HG02938 (cell line): ENCODE results near the gene PARP11.

Experiments used
- ATAC-seq: cut with Tn5 transposase; IDR thresholded peaks from one replicate; pipeline ENCODE4 v1.9.1; 2021; ENCODE audit warnings: mild to moderate bottlenecking, moderate library complexity; ENCODE audit not compliant: unreplicated experiment

PARP11 gene, protein sequence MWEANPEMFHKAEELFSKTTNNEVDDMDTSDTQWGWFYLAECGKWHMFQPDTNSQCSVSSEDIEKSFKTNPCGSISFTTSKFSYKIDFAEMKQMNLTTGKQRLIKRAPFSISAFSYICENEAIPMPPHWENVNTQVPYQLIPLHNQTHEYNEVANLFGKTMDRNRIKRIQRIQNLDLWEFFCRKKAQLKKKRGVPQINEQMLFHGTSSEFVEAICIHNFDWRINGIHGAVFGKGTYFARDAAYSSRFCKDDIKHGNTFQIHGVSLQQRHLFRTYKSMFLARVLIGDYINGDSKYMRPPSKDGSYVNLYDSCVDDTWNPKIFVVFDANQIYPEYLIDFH

DNA sequence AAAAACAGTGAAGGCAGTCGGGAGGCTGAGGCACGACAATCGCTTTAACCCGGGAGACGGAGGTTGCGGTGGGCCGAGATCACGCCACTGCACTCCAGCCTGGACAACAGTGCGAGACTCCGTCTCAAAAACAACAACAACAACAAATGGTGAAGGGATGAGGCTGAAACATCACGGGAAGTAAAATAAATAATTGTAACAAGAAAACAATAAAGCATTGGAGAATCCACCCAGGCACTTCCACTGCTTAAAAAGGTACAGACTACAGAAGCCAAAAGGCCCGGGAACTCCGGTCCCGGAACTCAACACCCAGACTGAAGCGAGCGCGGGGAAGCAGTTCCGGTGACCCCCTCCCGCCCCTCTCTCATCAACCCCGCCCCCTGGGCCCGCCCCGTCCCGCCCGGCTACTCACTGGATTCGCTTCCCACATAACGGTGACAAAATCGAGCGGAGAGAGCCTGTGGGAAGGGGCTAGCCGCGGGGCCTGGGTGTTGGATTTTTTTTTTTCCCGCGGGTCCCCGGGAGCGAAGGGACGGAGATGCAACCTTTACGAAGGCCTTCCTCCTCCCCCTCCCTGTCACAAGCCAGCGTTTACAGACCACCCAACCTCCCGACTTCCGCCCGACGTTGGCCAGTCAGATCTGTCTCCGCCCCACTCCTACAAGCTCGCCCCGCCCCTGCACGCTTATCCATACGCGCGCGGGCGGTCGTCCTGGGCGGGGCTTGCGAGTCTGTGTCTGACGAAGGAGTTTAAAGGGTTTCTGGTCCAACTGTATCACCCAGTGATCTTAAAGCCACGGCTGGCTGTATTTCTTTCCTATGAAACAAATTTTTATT lies at the start of gene PARP11:
TSS of gene PARP11 (minus strand) at position 600 of the 837 bp plus-strand sequence. CDS start at position 430, 170 bp downstream.
- peak; percentile 91 for ATAC-seq

DNA sequence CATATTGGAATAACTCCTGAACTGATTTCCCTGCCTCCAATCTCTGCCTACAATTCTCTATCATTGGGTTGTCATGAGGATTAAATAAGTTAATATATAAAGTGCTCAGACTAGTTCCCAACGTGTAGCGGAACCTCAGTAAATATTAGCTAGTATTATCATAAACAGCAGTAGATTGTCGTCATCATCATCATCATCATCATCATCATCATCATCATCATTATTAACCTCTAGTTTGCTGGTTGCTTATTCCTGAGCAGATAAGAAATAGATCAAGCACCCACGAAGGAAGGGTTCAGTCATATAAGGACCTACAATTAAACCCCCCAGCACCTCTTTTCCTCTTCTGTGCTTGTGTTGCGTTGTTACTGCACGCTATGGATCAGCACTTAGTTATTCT lies 48.8 kb upstream of the PARP11 start:
- no peak for ATAC-seq

DNA sequence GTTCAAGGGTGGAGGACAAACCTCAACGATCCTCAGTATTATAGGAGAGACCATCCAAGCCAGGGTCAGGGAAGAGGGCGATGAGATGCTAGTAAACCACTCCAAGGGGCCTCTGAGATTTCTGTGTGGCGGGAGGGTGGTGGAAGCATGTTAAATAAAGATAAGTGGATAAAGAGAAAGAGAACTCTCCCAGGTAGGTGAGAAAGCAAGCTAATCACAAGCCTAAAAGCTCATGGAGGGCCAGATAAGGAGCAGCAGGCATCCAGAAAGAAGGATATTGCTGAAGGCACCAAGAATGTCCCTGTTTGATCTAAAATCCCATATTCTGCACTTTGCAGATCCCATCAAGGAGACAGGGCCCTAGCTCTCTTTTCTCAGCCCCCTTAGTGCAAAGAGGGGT lies 48.3 kb upstream of the PARP11 start:
- ATAC-seq: no peak

DNA sequence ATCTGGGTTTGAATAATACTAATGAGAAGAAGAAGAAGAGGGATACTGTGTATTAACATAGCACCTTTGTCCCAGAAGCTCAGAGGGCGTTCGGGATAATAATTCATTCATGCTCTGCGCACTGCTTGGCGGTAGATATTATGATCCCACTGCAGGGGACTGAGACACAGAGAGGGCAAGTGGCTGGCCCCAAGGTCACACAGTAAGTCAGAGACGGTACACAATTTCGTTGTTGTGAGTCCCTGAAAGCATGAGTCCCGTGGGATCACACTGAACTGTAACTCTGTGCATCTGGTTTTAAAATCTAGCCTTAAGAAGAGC lies 47.9 kb upstream of the PARP11 start:
- no peak for ATAC-seq

DNA sequence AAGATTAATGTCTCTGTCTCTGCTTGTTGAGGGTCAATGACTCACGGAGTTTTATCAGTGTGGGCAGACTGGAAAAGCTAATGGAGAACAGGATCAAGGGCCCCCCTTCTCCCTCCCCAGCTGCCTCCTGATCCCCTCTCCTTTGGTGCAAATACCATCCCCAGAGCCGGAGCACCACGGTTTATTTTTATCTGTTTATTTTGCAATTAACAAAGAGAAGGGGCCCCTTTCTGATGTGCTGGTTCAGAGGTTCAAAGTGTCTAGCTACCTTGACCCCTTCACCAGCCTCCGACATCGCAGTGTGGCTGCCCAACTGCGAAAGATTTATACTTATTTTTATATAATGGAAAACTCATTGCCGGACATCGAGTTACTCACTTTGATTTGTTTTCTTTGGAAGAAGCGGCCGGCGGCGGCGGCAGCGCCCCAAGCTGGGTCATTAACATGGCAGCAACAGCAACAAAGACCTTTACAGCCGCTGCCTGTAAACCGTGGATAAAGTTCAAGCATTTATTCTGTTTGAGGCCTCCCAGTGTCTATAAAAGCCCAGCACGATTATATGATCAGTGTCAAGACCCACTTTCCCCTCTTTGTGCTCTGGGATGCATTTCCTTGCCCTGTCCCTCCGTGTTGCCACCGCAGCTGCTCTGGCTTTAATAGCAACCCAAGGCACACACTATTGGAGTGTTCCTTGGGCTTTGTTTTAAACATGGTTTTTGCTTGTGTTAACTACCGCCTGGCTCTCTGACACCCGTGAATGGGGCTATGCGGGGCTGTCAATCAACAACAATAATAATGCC lies 47.4 kb upstream of the PARP11 start:
- no peak for ATAC-seq

DNA sequence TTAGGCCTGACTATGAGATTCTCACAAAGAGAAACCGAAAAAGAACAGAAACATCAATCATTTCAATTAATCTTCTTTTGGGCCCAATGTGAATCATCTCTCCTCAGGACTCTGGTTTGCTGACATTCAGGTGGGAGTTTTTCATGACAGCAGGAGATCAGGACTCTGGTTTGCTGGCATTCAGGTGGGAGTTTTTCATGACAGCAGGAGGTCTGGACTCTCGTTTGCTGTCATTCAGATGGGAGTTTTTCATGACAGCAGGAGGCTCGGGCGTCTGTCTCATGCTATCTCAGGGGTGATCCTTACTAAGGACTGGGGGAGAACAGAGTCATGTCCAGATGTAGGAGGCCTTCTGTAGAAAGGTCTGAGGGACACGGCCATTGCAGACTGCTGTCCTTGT lies 40.1 kb upstream of the PARP11 start:
- ATAC-seq: no peak

DNA sequence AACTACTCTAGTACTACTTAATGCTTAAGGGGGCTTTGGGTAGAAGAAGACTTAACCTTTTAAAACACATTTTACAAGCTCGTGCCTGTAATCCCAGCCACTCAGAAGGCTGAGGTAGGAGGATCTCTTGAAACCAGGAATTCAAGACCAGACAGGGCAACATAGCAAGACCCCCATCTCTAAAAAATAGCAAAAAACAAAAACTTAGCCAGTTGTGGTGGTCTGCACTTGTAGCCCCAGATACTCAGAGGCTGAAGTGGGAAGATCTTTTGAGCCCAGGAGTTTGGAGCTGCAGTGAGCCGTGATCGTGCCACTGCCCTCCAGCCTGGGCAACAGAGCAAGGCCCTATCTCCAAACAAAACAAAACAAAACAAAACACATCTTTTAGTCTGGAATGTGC lies 39.7 kb upstream of the PARP11 start:
- ATAC-seq: no peak

DNA sequence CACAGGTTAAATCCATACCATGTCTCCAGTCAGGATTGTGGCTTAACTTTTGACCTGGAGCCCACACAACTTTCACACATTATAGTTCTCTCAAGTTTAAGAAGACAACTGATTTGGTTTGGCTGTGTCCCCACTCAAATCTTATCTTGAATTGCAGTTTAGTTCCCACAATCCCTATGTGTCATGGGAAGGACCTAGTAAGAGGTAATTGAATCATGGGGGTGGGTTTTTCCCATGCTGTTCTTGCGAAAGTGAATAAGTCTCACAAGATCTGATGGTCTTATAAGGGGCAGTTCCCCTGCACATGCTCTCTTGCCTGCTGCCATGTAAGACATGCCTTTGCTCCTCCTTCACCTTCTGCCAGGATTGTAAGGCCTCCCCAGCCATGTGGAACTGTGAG lies 38.2 kb upstream of the PARP11 start:
- ATAC-seq: no peak

DNA sequence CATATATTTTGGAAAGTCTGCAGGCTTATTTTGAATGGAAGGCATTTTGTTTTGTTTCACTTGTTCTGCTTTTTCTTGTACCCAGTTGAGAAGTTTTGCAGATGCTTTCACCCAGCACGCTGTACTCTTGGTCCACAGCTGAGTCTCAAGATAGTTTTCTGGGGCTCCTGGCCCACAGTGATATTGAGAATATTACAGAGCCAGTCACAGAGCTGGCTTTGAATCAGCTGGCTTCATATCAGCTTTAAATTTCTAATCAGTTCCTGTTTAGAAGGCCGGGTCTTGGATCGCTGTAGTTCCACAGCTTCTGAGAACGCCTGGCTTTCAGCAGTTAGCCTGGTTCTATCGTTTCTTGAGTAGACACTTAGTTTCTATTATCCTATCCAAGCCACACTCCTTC lies 32.5 kb upstream of the PARP11 start:
- ATAC-seq: no peak

DNA sequence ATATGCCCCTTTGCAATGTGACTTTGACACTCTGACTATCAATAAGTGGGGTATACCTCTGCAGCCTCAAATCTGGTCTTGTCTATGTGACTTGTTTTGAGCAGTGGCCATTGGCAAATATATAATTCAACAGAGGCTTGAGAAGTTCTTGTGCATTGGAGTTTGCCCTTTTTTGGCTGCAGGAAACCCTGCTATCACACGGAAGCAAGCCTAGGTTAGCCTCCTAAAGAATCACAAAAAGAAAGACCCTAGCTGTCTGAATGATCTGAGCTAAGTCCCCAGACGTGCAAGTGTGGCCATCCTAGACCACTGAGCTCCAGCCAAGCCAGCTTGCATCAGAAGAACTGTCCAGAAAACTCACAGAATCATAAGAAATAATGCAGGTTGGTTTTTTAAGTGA lies 31.8 kb upstream of the PARP11 start:
- no peak for ATAC-seq

DNA sequence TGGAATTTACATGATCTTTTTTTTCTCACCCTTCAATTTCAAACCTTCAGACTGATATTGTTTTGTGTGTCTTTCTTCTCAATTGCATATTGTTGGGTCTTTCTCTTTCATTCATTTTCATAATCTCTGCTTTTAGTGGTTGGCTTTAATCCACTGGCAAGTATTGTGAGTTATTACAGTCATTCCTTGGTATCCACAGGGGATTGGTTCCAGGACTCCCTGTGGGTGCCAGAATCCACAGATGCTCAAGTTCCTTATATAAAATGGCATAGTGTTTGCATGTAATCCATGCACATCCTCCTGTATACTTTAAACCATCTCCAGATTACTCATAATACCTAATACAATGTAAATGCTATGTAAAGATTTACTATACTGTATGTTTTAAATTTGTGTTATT lies 29.7 kb upstream of the PARP11 start:
- ATAC-seq: no peak

DNA sequence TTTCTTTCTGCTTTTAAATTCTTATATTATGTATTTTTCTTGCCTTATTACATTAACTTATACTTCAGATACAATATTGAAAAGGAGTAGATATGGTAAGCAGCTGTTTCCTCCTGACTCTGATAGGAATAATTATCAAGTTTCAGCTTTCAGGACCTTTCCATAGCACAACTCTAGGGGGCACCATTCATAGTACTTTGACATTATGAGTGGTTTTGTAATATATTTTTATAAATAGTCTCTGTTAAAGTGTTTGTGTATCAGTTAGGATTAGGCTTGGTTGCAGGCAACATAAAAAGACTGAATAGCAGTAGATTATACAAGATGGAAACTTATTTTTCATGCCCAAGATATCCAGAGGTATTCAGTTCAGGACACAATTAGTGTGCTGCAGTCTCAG lies 27.9 kb upstream of the PARP11 start:
- ATAC-seq: no peak

DNA sequence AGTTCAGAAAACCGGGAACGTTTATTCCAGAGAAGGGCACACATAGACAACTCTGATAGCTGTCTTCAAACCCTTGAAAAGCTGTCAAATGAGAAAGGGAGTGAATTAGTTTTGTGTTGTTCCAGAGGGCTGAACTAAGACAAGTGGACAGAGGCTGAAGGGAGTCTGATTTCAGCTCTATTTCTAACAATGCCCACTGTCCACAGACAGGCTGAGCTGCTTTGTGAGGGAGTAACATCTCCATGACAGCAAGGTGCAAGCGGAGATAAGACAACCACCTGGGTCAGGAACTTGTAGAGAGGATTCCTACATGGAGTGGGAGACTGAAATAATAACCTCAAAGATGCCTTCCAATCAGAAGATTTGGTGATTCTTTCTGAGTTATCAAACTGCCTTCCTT lies 25.6 kb upstream of the PARP11 start:
- ATAC-seq: no peak

DNA sequence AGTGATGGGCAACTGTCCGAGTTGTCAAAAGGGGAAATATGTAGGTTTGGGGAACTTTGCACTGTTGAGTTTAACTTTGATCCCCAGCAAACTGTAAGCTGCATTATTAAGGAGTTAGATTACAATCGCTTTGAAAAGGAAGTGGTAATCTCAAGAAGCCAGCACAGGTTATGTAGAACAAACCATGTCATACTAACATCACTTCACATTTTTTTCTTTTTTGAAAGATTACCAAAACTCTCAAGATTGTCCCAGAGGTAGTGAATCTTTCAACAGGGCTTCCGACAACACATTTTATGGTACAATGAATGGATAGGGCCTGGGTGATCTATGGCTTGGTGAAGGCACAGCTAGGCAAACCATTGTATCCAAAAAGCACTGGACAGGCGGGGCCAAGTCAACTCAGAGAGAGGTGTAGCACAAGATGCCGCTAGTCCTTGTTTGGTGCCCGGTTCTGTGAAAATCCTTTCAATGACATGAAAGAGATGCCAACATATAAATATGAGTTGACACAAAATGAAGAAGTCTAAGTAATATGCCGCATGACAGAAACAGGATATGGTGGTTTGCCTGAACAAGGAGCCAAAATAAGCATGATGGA lies 24.3 kb upstream of the PARP11 start:
- ATAC-seq: no peak

DNA sequence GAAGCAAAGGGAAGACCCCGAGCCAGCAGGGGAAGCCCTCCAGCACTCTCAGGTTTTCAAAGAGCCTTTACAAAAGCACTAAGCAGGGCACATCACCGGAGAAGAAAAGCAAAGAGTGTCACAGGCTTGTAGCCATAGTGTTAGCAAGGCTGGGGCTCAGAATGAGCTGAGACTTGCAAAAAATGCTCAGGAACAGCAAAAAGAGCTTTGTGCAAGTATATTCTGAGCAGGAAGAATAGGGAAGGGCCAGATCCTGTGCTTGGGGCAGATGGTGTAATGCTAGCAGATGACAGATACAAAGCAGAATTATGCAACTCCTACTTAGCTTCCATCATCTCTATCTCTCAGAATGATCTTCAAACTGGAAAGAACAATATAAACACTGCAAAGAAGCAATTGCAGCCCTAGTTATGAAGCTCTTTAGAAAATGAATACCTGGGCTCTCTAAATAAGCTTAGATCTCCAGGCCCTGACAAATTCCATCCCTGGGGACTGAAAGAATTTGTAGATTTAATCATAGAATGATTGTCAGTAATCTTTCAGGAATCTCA lies 23.7 kb upstream of the PARP11 start:
- no peak for ATAC-seq

DNA sequence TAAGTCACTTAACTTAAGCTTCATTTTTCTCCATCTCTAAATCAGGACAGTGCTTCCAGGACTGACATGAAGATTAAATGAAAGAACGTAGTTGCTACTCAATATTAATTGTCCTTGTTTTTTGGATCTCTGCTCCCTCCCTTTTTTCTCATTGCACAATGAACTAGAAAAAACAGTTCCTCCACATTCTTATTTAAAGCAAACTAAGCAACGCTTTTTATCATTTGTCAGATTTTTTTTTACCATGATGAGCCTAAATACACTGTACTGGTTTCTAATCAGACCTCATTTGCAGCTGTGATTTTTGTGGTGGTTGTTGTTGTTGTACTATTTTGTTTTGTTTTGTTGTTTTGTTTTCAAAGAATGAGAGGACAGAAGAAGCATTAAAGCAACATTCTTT lies 23.2 kb upstream of the PARP11 start:
- no peak for ATAC-seq

DNA sequence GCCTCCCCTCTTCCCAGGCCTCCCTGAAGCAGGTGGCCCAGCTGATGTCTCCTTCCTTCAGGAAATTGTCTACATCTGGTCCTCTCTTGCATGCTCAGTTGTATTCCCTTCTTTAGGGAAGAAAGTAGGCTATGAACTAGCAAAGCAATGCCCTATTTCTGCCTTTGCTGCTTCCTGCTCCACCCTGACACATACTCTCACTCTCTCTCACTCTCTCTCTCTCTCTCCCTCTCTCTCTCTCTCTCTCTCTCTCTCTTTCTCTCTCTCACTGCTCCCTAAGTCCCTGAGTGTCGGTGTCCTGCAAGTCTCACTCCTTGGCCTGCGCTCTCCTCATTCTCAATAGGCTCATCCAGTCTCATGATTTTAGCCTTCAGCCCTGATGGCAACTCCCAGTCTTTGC lies 19.4 kb upstream of the PARP11 start:
- ATAC-seq: no peak

DNA sequence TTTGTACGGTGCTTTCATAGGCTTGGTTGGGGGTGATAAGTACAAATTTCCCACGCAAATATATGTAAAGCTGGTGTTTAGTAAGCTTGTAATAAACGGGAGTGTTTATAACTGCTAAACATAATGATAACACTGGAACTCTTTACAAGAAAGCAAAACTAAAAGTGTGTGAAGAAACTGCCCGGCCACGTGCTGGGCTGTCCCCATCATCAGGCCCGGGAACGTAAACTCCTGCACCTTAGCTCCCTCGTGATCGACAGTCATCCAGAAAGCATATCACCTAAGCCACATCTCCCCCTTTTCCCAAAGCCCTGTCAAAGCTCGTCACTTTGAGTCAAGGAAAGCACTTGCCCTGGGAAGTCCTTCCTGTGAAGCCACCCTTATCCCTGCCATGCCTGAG lies 18.0 kb upstream of the PARP11 start:
- ATAC-seq: no peak

DNA sequence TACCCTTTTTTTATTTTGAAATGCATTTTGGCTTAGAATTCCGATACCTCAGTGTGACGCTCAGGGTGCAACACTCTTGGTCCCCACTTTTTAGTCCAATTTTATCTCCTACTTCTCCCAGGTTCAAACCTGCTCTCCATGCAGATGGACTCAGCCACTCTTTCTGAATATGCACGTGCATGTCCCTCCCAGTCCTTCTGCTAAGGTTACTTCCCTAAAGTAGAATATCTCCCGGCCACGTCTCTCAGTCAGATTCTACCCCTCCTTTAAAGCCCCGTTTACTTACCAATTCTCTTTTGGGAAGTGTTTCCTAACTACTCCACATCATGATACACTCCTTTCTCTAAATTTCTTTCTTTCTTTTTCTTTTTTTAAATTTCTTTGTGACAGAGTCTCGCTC lies 15.5 kb upstream of the PARP11 start:
- ATAC-seq: no peak

DNA sequence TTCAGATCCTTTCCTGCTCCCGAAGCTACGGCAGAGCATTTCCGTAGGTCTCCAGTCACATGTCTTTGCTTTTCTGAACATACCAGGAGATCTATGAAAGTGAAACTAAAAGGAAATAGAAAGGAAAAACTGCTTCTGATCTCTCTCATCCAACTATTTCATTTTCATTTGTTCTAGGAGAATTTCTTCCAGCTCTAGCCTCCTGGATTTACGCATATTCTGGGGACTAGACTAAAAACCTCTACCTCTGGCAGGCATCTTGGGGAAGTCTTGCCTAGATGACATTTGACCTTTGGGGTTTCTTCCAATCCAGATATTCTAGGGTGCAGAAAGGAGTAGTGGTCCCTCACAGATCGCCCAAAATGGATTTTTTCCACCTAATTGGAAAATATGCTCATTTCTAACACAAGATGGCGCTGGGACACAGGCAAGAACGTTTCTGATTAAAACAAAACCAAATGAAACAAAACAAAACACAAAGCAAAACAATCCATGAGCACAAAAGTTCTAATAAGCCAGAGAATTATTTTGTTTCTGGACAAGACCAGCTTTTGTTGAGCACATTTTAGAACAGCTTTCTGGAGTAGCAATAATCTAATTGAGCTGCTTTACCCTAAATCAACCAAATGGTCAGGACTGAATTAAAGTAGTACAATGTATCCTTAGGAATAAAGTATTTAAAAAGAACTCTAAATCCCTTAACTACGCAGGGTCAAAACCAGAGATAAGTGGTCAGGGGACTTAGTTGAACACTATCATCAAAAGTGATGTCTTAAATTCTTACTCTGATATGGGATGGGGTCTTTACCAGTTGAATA lies 12.3 kb upstream of the PARP11 start:
- no peak for ATAC-seq
